GM12878 (cell line): ENCODE data around the gene TMEM255B.

Experiments used
- BHLHE40 ChIP-seq, 2 experiments: fragments of 450-650 bp in 1 of 2; IDR thresholded peaks; 2 replicates each; pipeline ENCODE4 v1.6.1; 2011 to 2017; ENCODE audit warnings: low read depth in 2 of 2, borderline replicate concordance in 1 of 2, improper control_type of control experiment in 1 of 2, low read length in 1 of 2, mild to moderate bottlenecking in 1 of 2
- GABPA ChIP-seq: IDR thresholded peaks from 2 replicates; pipeline ENCODE4 v1.6.1; 2014; ENCODE audit warnings: antibody characterized with exemption, low read depth, mild to moderate bottlenecking, inconsistent platforms
- POLR2A ChIP-seq: IDR thresholded peaks from 2 replicates; pipeline ENCODE4 v1.6.1; 2011; ENCODE audit warnings: low read depth, mild to moderate bottlenecking, low read length
- POLR2AphosphoS2 ChIP-seq: IDR thresholded peaks from 2 replicates; pipeline ENCODE4 v1.6.1; 2011; ENCODE audit warnings: low read depth, mild to moderate bottlenecking, low read length, improper control_type of control experiment, moderate library complexity
- RFX5 ChIP-seq: IDR thresholded peaks from 2 replicates; pipeline ENCODE4 v1.6.1; 2011; ENCODE audit warnings: low read depth, low read length, improper control_type of control experiment
- SIX5 ChIP-seq: IDR thresholded peaks from 2 replicates; pipeline ENCODE4 v1.6.1; 2011; ENCODE audit warnings: mild to moderate bottlenecking, low read depth, low read length, moderate library complexity; ENCODE audit not compliant: severe bottlenecking
- SREBF1 ChIP-seq: IDR thresholded peaks from 2 replicates; pipeline ENCODE4 v1.6.1; 2012; ENCODE audit warnings: mild to moderate bottlenecking, low read length
- SUZ12 ChIP-seq: fragments of 200-600 bp; sonication (generic); IDR thresholded peaks from one replicate; pipeline ENCODE4 v1.6.1; 2018; ENCODE audit warnings: antibody characterized with exemption, mild to moderate bottlenecking; ENCODE audit not compliant: unreplicated experiment
- TCF7 ChIP-seq: IDR thresholded peaks from 2 replicates; pipeline ENCODE4 v1.6.1; 2014; ENCODE audit warnings: antibody characterized with exemption, borderline replicate concordance
- ZNF274 ChIP-seq: IDR thresholded peaks from one replicate; pipeline ENCODE4 v1.8.0; 2011; ENCODE audit not compliant: insufficient read length, insufficient read depth
- TF ChIP-seq, protein P1 (sequence below): fragments of 150-350 bp; IDR thresholded peaks from 2 replicates; pipeline ENCODE4 v1.6.1; 2014; ENCODE audit warnings: mild to moderate bottlenecking, low read depth, low read length
- TF ChIP-seq, protein P2 (sequence below): IDR thresholded peaks from 2 replicates; pipeline ENCODE4 v1.6.1; 2011; ENCODE audit warnings: low read depth, low read length, improper control_type of control experiment, borderline replicate concordance

DNA sequence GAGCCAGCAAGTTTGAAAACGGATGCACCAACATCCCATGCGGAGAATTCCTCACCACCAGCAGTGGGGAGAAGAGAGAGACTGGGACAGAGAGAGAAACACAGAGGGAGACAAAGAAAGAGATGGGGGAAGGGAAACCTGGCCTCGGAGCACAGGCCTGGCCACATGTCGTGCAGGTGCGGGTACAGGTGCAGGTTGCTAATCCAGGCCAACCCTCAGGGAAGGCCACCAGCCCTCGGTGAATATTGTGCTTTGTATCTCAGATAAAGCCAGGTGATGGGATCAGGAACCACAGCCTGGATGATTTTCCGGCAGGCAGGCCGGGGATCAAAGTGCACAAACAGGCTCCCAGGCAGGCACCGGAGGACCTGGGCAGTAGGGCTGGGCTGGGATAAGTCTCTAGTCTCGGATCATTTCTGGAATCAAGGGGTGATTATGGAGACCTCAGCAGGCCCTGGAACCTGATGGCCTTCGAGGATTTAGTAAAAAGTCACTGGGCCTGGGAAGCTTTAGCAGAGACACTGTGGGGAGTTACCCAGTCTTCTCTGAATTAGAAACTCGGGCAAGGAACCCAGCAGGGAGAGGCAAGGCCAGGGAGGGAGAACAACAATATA lies 101.1 kb downstream of the TMEM255B start:
- TF ChIP-seq BHLHE40 (IDR thresholded peaks at IDR 0.05; ENCODE audit: borderline replicate concordance in 1 of 2, low read depth in 2 of 2, low read length in 1 of 2) (no peak), GABPA (no peak), SUZ12 (no peak), SREBF1 (no peak), SIX5 (no peak), POLR2A (no peak), TCF7 (no peak), RFX5 (no peak), POLR2AphosphoS2 (no peak), ZNF274 (no peak)
- TF ChIP-seq, protein P1, sequence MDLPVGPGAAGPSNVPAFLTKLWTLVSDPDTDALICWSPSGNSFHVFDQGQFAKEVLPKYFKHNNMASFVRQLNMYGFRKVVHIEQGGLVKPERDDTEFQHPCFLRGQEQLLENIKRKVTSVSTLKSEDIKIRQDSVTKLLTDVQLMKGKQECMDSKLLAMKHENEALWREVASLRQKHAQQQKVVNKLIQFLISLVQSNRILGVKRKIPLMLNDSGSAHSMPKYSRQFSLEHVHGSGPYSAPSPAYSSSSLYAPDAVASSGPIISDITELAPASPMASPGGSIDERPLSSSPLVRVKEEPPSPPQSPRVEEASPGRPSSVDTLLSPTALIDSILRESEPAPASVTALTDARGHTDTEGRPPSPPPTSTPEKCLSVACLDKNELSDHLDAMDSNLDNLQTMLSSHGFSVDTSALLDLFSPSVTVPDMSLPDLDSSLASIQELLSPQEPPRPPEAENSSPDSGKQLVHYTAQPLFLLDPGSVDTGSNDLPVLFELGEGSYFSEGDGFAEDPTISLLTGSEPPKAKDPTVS = no peak
- TF ChIP-seq, protein P2, sequence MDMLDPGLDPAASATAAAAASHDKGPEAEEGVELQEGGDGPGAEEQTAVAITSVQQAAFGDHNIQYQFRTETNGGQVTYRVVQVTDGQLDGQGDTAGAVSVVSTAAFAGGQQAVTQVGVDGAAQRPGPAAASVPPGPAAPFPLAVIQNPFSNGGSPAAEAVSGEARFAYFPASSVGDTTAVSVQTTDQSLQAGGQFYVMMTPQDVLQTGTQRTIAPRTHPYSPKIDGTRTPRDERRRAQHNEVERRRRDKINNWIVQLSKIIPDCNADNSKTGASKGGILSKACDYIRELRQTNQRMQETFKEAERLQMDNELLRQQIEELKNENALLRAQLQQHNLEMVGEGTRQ = no peak
